GM19035 (cell line): ENCODE data around the gene WAPL.

Experiments
- ATAC-seq: cut with Tn5 transposase; IDR thresholded peaks from one replicate; pipeline ENCODE4 v1.9.1; 2021; ENCODE audit not compliant: unreplicated experiment

Gene WAPL

DNA sequence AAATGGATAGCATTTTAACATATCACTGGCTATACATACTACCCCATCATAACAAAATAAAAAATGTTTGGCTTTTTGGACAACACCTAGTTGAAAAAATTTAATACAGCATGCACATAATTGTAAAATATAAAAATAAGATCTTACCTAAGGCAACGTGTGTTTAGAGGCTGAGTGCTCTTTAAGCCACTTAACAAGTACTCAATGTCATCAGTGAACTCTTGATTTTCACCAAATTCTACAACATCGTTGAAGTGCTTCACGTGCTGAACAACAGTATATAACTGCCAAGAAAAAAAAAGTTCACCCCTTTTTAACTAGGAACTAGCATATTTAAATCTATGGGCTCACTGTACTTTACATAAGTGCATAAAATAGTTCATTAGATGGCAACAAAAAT, 49.5 kb downstream of the WAPL start:
- no peak for ATAC-seq

DNA sequence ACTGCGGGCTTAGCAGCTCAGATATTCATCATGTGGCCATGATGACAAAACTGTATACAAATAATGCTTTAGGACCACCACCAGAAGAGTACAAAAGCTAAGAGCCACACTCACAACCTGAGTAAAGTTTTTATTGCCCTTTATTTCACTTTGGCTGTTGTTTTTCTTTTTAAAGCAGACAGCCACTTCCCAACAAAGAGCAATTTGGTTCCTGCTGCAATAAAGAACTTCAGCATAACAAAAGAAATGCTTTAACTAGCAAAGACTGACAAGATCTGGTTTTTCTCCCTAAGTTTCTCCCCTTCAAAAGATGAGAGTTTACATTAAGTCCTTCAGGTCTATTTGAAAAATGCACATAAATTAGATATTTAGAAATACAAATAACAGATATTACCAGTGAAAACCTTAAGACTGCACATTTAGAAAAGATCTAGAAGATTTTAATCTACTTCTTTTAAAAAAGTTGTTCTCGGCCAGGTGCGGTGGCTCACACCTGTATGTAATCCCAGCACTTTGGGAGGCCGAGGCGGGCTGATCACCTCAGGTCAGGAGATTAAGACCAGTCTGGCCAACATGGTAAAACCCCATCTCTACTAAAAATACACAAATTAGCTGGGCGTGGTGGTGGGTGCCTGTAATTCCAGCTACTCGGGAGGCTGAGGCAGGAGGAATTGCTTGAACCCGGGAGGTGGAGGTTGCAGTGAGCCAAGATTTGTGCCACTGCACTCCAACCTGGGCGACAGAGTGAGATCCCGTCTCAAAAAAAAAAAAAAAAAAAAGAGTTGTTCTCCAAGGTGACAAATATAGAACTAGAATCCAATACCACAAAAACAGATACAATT, 59.4 kb downstream of the WAPL start:
- ATAC-seq, result no peak

GRCh38 chr10:86451604-86451960, 70.0 kb downstream of the WAPL start:
- ATAC-seq, result no peak

DNA sequence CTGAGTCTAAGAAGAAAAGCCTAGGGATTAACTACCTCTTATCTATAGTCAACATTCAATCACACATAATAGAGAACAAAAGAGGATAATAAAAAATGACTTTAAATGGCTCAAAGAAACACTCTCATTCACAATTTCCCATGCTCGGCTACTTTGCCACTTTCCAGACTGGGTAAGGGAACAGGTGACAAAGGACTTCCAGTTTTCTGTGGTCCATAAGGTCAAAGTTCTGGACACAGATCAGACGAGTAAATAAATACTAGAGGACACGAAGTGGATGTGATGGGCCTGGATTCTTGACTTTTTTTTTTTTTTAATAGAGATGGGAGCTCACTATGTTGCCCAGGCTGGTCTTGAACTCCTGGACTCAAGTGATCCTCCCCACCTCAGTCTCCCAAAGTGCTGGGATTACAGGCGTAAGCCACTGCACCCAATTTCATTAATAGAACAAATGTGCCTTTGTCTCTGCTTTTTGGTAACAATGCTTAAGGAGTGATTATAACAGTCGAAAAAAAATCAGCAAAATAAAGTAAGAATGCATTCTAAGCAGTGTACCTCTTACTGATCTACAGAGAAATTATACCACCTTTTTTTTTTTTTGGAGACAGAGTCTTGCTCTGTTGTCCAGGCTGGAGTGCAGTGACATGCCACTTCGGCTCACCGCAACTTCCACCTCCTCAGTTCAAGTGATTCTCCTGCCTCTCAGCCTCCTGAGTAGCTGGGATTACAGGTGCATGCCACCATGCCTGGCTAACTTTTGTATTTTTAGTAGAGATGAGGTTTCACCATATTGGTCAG, 70.6 kb downstream of the WAPL start:
- no peak for ATAC-seq

DNA sequence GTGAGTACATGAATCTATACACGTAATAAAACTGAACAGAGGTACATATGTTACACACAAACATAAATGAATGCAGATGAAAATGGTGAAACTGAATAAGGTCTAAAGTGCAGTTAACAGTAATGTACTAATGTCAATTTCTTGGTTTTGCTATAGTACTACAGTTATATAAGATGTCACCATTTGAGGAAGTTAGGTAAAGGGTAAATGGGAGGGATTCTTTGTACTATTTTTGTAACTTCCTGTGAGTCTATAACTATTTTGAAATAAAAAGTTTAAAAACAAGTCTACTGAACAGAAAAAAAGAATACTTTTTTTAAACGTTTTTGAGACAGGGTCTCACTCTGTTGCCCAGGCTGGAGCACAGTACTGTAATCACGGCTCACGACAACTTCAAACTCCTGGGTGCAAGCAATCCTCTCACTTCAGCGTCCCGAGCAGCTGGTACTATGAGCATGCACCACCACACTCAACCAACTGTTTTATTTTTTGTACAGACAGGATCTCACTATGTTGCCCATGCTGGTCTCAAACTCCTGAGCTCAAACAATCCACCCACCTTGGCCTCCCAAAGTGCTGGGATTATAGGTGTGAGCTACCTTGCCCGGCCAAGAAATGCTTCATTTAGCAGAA, 71.5 kb downstream of the WAPL start:
- no peak for ATAC-seq

- ATAC-seq, result no peak
Measured at GRCh38 chr10:86447432-86447831, 74.2 kb downstream of the WAPL start.

DNA sequence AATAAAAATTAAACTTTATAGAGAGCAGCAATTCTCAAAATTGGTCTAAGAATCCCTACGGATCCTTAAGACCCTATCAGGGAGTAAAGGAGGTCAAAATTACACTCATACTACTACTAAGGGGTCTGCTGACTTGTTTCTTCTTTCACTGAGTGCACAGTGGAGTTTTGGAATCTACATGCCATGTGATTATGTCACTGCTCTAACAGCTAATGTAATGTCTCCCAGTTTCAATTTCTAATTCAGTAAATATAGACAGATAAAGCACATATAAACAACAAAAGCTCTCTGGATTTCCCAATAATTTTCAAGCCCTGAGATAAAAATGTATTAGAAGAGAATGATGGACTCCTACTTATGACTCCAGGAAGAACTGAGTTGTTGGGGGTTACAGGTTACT, 74.6 kb downstream of the WAPL start:
- ATAC-seq, result no peak

DNA sequence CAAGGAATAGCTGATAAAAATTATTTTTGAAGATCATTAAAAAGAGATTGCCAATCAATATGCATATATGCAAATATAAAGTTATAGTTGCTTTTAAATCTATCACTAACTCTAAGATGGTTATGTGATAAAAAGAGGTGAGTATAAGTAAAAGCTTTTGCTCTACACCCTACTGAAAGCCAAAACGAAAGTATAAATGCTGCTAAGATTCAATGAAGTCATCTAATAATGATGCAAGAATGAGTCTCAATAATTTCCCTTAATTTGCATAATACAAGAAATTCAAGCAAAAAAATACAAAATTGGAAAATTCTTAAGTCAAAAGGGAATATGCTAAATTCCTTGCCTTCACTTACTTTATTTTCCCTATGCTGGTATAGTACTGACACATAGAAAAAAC, 75.2 kb downstream of the WAPL start:
- no peak for ATAC-seq

DNA sequence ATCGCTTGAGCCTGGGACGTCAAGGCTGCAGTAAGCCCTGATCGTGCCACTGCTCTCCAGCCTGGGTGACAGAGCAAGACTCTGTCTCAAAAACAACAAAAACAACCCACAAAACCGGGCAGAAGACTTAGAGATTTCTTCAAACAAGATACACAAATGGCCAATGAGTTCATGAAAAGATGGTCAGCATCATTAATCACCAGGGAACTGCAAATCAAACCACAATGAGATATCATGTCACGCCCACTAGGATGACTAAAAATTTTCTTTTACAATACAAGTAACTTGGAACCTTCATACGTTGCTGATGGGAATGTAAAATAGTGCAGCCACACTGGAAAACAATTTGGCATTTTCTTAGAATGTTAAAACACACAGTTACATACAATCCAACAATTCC, 77.7 kb downstream of the WAPL start:
- ATAC-seq, result no peak

GRCh38 chr10:86443069-86443468, 78.5 kb downstream of the WAPL start:
- ATAC-seq, result no peak

DNA sequence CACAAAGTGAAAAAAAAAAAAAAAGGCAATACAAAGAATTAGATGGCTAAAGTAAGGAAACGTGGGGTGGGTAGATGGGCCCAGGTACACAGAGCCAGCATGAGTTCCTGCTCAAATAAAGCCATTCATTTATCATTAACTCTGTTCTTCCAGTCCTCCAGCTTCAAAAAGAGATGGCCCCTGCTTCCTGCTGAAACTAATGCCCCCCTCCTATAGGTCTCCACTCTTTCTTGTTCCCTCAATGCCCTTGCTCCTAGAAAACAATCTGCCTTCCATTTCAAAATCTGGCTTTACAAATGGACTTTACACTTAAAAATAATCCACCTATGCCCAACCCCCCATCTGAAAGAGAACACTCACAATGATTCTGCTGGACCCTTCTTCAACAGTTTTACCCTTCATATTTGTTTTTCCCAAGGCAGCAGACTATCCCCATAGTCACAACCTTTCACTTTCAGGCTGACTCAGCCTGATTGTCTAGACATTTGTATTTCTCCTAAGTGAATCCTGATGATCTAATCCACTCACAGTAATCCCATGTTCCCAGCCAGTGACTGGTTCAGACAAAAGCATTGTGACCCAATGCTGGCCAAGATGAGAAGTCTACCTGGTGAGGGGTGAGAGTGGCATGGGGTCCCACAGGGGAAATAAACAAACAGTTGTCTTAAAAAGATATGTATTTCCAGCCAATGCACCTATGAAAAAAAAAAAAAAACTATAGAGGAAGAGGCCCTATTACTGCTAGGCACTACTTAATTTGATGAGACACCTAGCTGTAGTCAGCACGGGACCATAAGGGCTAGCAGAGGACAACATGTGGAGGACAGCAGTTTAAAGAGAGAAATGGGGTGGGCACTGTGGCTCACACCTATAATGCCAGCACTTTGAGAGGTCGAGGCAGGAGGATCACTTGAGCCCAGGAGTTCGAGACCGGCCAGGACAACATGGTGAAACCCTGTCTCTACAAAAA, 80.4 kb downstream of the WAPL start:
- no peak for ATAC-seq

- ATAC-seq, result no peak
Measured at GRCh38 chr10:86439544-86439943, 82.0 kb downstream of the WAPL start.

GRCh38 chr10:86438091-86438749, 83.4 kb downstream of the WAPL start:
- ATAC-seq, result no peak

- no peak for ATAC-seq
Measured at GRCh38 chr10:86437447-86437846, 84.1 kb downstream of the WAPL start.

GRCh38 chr10:86436963-86437362, 84.6 kb downstream of the WAPL start:
- no peak for ATAC-seq

DNA sequence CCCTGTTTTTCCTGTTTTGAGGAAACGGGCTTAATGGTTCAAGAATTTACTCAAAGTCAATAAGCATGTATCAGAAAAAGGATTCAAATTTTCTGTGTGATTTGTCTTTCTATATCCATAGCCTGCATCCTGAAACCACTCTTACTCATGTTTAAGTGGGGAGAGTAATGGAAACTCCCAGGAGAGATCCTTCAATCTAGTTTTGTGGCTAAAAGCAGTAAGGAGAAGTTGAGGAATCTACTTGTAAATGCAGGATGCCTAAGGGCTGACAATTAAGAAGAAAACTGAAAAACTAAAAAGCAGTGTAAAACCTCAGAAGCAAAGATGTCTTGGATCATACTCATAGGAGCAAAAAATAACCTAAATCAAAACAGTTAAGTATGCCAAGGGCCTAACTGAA, 86.9 kb downstream of the WAPL start:
- no peak for ATAC-seq

DNA sequence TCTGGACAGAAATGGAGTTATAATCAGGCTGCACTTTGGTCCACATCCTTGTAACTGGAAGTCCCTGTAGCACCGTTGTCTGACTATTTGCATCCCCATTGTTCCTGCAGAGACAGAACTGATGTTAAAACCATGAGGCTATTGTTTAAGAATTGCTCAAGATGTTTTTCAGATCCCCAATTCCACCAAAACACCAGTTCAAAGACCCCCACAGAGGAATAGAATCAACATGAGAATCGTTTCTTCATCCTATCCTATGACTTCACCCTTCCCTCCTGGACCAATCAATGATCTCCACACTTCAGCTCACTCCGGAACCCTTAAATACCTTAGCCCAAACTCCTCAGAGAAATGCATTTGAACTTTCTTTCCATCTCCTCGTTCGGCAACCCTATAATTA, 97.9 kb downstream of the WAPL start:
- ATAC-seq, result no peak

DNA sequence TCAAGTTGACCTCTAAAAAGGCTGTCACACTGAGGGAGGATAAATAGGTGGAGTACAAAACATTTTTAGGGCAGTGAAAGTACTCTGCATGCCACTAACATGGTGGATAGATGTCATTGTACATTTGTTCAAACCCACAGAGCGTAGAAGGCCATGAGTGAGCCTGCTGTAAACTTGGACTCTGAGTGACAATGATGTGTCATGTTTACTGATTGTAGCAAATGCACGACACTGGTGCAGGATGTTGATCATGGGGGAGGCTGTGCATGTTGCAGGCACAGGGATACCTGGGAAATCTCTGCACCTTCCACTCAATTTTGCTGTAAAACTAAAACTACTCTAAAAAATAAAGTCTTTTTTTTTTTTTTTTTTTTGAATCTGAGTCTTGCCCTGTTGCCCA, 102.5 kb downstream of the WAPL start:
- ATAC-seq, result no peak

DNA sequence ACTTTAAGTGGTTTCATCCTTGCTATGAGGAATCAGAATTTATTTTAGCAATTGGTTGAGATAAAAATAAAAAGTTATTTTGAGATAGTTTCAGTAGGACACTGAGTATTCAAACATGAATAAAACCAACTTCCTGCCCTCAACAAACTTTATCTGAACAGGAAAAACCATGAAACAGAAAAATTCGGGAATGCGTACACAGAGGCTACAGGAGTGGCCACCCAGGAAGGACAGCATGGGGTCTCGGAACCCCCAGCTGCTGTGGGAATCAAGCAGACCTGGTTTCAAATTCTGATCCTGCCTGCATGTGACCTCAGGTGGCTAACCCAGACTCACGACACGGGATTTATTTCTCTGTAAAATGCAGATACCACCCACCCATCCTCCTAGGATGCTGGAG, 106.0 kb downstream of the WAPL start:
- ATAC-seq, result no peak

GRCh38 chr10:86415116-86415515, 106.5 kb downstream of the WAPL start:
- no peak for ATAC-seq
